Cardiac septum (tissue), 1 donor: ENCODE measurements around the gene MCM8. TPM values are rescaled to one million over a fixed set of nuclear protein-coding genes. Genes with fewer than 3 reads are reported as not detected.
A peak's percentile ranks its signal among the peaks of the same experiment; 100 is the strongest.

Experiments used
- DNase-seq: peaks from one replicate; pipeline ENCODE4 v3.0.0-alpha.2; 2020; ENCODE audit warnings: low spot score
- intact Hi-C: fragments of 100-400 bp; cut with DNase I; formaldehyde crosslinking; loops from one replicate; pipeline ENCODE4 v1.14.0; 2022
- long read RNA-seq: library from polyadenylated mRNA; unstranded; transcript quantifications from one replicate; pipeline ENCODE4 v2.0.0, GENCODE V29; 2021
- total RNA-seq: library from RNA; stranded (reverse); fragmentation: NEBNext Ultra II Directional; extraction: Animal tissue kit (Norgen Biotek cat#: 25700); gene quantifications from one replicate; pipeline ENCODE4 v1.2.1, GENCODE V29; 2021
- donor health status: DM: no; HTN: no; CAD: no.

Gene MCM8
- total RNA-seq = 6.1 TPM
- long read RNA-seq, partial matches to known transcripts = 2 of 2 reads
- long read RNA-seq, other reads (novel, unspliced or antisense) = 0 of 2 reads

- DNase-seq = peak; percentile 98
- intact Hi-C loops = loop anchor here (5.0 kb wide), 1 partner anchor 198 kb away; the partner anchor contains the start of gene SHLD1
Observed at GRCh38 chr20:5950271-5951031, at the start of gene MCM8, which contains the start of gene TRMT6. MCM8 (plus strand) TSS chr20:5950652; CDS start chr20:5952016, 1,364 bp downstream. TRMT6 (minus strand) TSS chr20:5950533; CDS start chr20:5950405, 128 bp downstream.

GRCh38 chr20:5900908-5901307 is 49.5 kb upstream of the MCM8 start:
- DNase-seq = no peak
- intact Hi-C loops = no loop called here

GRCh38 chr20:5908981-5909380 is 41.5 kb upstream of the MCM8 start:
- no peak for DNase-seq
- intact Hi-C loops = no loop called here

DNA sequence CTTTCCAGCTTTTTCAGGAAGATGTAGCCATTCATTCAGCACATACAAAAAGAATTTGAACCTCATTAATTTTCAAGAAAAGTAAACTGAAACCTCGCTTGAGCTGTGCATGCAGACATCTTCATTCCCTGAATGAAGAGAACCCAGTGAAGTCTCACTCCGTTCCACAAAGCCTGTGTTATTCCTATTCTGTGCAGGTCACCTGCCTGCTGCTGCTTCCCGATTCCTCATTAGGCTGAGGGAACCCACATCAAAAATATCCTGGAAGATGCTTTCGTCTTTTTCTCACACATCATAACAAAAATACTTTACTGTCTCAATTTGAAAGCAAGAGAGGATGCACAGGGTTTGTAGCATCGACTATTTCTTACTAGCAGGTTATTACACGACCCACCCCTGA is 40.3 kb upstream of the MCM8 start:
- DNase-seq = no peak
- intact Hi-C loops = no loop called here

- intact Hi-C loops = no loop called here
- DNase-seq = no peak
Observed at GRCh38 chr20:5913166-5913565, 37.3 kb upstream of the MCM8 start.

DNA sequence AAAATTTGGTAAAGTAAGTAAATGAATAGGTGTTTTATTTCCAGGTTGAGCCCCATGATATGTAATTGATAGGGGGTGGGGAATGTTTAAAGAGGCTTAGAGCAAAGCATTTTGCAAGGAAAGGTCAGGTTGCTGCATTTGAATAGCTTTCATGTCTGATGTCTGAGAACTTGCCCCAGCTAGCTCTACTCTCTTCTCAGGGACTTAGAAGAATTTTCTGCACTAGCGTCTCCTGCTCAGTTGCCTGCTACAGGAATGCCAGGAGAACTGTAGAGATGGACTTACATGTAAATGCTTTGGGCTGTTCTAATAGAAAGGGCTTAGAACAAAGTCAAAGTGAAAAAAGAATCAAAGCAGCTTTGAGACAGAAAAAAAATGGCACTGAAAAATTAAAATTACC is 35.6 kb upstream of the MCM8 start:
- DNase-seq = no peak
- intact Hi-C loops = no loop called here

- no peak for DNase-seq
- intact Hi-C loops = no loop called here
Observed at GRCh38 chr20:5918856-5919625, 31.4 kb upstream of the MCM8 start.

DNA sequence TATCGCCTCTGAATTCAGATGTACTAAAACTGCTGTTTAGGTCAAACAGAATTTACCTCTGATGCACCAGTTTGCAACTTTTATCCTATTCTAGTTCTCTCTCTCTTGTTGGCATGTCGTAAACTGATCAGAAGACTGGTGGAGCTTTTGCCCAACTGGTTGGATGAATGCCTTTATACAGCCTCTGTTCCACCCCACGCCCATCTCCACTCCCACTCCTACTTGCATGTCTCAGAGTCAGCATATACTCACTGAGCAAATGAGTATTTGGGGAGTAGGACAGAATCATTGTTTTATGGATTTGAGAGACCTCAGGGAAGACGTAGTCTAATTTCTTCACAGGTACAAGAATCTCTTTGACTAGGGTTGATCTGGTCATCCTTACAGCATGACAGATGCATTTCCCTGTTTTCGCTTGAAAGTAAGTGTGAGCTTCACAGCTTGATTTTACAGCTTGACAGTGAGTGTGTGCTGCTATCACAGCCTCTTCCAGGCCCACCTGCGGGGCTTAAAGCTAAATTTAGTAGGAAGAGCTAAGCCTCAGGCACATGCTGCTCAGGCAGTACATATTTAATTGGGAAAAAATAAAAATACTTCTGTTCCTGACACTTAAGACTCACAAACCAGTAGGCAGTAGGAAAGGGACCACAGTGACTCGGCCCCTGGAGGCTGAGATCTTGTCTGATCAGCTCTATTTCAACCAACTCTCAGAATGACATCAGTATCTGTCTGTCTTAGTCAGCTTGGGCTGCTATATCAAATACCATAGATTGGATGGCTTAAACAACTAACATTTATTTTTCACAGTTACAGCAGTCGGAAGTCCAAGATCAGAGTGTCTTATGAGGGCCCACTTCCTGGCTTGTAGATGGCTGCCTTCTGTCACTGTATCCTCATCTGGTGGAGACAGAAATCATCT is 30.6 kb upstream of the MCM8 start:
- DNase-seq = no peak
- intact Hi-C loops = no loop called here

GRCh38 chr20:5920581-5920980 is 29.9 kb upstream of the MCM8 start:
- no peak for DNase-seq
- intact Hi-C loops = no loop called here

- no peak for DNase-seq
- intact Hi-C loops = no loop called here
Observed at GRCh38 chr20:5923493-5923892, 27.0 kb upstream of the MCM8 start.

GRCh38 chr20:5925551-5925950 is 24.9 kb upstream of the MCM8 start:
- intact Hi-C loops = no loop called here
- no peak for DNase-seq

DNA sequence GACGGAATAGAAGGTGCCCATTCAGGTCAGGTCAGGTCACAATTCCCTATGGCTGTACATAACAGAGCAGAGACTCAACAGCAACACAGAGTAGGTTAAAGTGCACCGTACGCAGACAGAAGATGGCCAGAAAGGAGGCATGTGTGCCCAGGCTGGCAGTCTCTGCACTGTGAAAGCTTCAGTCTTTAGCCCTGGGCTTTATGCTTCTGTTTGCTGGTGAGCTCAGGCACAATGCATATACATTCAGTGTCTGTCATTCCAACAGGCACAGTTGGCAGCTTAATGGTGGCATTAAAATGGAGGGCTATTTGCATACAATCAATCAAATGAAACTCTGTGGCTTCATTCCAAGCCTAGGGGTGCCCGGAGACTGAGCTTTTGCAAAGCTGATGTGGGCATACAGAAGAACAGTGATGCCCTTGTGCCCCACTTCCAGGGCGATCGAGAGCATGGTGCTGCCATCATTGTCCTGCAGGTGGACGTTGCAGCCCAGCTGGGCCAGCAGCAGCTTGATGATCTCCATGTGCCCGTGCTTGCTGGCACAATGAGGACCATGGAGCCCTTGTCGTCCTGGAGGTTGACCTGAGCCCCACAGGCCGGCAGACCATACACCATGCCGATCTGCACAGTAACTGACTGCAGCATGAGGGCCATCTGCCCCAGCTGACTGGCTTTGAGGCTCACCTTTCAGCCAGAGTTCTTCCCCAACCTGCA is 22.5 kb upstream of the MCM8 start:
- intact Hi-C loops = no loop called here
- DNase-seq = no peak

DNA sequence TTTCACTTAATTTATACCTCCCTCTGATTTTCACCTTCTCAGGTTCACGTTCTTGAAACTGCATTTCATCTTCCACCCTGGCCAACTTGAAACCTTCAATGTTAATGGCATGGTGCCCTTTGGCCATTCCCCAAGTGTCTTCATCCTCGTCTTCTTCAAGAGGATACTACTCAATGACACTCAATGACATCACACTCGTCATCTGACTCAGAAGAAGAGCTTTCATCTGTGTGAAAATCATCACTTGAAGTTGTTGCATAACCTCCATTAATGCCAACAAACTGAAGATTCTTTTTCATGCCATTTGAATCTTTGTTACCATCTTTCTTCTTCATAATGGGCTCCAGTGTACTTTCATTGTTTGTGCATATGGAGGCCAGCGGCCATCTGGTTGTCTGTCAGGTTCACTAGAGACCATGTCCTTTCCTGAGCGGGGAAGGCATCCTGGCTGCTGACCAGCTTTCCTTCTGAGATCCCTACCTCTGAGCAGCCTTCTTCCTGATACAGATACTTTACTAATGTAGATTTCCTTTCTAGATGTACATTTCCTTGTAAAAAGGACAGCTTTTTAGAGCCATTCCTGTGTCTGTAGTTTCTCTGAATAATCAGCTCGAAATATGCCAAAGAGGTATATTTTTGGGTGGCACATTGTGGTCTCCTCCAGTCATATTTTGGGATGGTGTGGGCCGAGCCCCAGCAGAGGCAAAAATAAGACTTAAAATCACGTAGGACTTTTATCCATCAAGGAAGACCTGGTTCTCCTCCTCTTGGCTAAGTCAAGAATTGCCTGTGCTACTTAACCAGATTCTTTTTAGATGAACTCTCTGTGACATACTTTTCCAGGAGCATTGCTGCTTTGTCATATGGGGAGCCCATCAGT is 21.4 kb upstream of the MCM8 start:
- DNase-seq = no peak
- intact Hi-C loops = no loop called here

DNA sequence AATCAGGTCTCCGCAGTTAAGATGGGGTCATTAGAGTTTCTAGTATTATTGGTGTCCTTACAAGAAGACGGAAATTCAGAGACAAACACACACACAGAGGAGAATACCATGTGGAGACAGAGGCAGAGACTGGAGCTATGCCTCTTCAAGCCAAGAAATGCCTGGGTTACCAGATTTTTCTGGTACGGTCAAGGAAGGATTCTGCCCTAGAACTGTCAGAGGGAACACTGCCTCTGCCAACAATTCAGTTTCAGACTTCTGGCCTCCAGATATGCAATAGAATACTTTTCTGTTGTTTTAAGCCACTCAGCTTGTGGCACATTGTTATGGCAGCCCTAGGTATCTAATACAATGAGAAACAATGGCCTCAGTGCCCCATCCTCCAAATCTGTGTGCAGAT is 19.0 kb upstream of the MCM8 start:
- intact Hi-C loops = loop anchor here (10.0 kb wide), 1 partner anchor 407 kb away; no protein-coding TSS in a partner anchor
- DNase-seq = no peak

DNA sequence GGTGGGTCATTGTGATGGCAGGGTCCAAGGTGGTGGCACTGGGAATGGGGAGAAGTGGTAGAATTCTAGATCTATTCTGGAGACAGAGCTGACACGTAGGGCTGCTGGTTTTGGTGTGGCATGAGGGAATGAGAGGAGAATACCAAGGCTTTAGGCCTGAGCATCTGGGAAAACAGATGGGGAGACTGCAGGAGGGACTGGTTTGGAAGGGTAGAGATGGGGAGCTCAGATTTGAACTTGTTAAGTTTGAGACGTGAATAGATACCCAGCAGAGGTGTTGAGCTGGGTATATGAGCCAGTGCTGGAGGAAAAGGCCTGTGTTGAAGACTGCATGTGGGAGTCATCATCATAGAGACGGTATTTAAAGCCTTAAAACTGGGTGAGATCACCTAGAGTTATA is 17.7 kb upstream of the MCM8 start:
- DNase-seq = no peak
- intact Hi-C loops = loop anchor here (10.0 kb wide), 1 partner anchor 408 kb away; no protein-coding TSS in a partner anchor

DNA sequence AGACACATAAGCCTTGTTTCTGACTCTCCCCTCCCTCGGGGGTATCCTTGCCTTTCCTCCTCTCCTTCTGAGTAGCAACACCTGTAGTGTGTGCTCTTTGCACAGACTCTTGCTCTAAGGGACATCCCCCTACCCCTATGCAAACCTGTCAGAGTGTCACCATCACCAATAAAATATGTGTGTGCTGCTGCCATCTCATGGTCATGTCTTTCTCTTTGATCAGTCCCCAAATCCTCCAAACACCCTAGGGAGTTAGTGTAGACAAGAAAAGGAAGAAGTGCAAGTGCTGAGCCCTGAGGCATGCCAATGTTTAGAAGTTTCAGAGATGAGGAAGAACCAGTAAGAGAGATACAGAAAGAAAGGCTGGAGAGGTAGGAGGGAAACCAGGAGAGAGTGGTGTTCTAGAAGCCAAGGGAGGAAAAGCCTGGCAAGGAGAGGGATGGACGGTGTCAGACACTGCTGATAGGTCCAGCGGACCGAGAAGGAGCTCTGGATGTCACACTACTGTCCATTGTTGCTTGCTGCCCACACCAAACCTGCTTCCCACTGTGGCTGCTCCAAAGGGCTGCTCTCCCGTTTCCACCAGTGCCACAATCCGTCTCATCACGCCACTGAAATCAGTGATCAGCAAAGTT is 16.5 kb upstream of the MCM8 start:
- intact Hi-C loops = loop anchor here (10.0 kb wide), 1 partner anchor 409 kb away; no protein-coding TSS in a partner anchor
- DNase-seq = no peak

DNA sequence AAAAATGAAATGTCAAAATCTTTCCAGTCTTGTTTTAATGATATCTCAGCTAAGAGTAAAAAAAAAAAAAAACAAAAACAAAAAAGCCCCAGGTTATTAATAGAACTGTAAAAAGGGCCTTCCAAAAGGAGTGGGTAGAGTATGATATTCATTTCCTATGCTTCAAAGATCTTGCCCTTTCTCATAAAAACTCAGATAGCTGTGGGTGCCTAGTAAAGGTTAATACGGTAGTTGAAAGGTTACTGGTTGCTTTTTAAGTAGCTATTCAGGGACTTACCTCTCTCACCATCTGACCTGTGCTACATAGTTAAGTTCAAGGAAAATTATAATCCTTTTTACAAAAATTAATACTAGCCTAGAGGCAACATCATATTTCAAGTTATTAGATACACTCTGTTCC is 15.1 kb upstream of the MCM8 start:
- intact Hi-C loops = loop anchor here (10.0 kb wide), 1 partner anchor 411 kb away; no protein-coding TSS in a partner anchor

More for the DNA sequence above, 15.1 kb upstream of the MCM8 start:
- DNase-seq = no peak
